ENCODE data around the gene BBS12. TPM values are rescaled to one million over a fixed set of nuclear protein-coding genes. Genes with fewer than 3 reads are reported as not detected.
"Not testable (repeated sequence)": the region's sequence is repeated elsewhere in the genome, so short reads cannot be mapped to it uniquely, and the experiment has no call there.

Gene BBS12
- total RNA-seq, 2 experiments from 2014 or later, result 1.8 to 3.2 TPM

GRCh38 chr4:122786920-122787319, 54.4 kb downstream of the BBS12 start:
- POLR2A ChIA-PET; H3K36me3 ChIP-seq (ENCODE audit: insufficient read depth, low read length): not testable (repeated sequence)

DNA sequence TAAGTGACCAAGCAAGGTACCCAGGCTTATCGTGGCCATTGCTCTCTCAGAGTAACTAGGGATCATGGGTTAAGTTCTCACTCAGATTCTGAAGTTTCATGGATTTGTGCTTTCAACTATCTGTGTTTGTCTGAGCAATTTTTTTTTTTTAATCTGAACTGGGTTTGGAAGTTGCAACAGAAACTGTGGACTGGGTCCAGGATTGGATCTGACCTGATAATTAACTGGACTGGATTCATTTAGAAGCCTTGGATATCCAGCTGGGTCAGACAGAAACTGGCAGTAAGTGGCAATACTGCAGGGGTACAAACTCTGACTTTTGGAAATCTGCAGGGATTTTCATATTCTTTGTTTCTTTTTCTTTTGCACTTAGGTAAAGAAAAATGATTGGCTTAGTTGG, 55.4 kb downstream of the BBS12 start:
- no TSS peak for BruUV-seq (replicated peaks)
- intact Hi-C loops (cut with micrococcal nuclease; ENCODE audit: unreplicated experiment), result no loop called here
- no peaks in the 10 kb centered on the region for H3K79me2 ChIP-seq (ENCODE audit: insufficient read depth, low read depth, low read length)
- DNase-seq (ENCODE audit: low spot score), result no peak
- H3K27ac ChIP-seq (ENCODE audit: low read depth, low read length, poor library complexity, severe bottlenecking), result no peak overlapping the region
- TF ChIP-seq, protein P1, sequence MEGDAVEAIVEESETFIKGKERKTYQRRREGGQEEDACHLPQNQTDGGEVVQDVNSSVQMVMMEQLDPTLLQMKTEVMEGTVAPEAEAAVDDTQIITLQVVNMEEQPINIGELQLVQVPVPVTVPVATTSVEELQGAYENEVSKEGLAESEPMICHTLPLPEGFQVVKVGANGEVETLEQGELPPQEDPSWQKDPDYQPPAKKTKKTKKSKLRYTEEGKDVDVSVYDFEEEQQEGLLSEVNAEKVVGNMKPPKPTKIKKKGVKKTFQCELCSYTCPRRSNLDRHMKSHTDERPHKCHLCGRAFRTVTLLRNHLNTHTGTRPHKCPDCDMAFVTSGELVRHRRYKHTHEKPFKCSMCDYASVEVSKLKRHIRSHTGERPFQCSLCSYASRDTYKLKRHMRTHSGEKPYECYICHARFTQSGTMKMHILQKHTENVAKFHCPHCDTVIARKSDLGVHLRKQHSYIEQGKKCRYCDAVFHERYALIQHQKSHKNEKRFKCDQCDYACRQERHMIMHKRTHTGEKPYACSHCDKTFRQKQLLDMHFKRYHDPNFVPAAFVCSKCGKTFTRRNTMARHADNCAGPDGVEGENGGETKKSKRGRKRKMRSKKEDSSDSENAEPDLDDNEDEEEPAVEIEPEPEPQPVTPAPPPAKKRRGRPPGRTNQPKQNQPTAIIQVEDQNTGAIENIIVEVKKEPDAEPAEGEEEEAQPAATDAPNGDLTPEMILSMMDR (conservative IDR thresholded peaks at IDR 0.05; ENCODE audit: low read length), result no peak
- no peak for TF ChIP-seq EZH2phosphoT487 (IDR thresholded peaks at IDR 0.05; ENCODE audit: borderline replicate concordance, low read depth, low read length)
- H3K9me2 ChIP-seq (ENCODE audit: insufficient read depth, low read length), result no peaks in the 10 kb centered on the region
- H3K4me2 ChIP-seq (ENCODE audit: low read length), result no peak overlapping the region
- H3K4me3 ChIP-seq (ENCODE audit: low read depth, low read length, poor library complexity, severe bottlenecking), result no peak overlapping the region
- H2AFZ ChIP-seq (ENCODE audit: low read length), result no peak overlapping the region
- ChIA-PET CTCF (ENCODE audit: unreplicated experiment) (no interaction called here), POLR2A (no interaction called here)
- no peaks in the 10 kb centered on the region for H4K20me1 ChIP-seq (ENCODE audit: insufficient read depth, low read length)
- no peaks in the 10 kb centered on the region for H3K9me3 ChIP-seq (ENCODE audit: low read length)
- H3K4me1 ChIP-seq (ENCODE audit: insufficient read depth, low read length, poor library complexity, severe bottlenecking), result no peaks in the 10 kb centered on the region
- H3K36me3 ChIP-seq (ENCODE audit: insufficient read depth, low read length), result no peaks in the 10 kb centered on the region

More at GRCh38 chr4:122786920-122787319, 54.4 kb downstream of the BBS12 start:
- H3K79me2 ChIP-seq (ENCODE audit: insufficient read depth, low read depth, low read length); H3K4me3 ChIP-seq (ENCODE audit: low read depth, low read length, poor library complexity, severe bottlenecking); H3K4me2 ChIP-seq (ENCODE audit: low read length); CTCF ChIA-PET (ENCODE audit: unreplicated experiment); H4K20me1 ChIP-seq (ENCODE audit: insufficient read depth, low read length); H3K4me1 ChIP-seq (ENCODE audit: insufficient read depth, low read length, poor library complexity, severe bottlenecking); H3K9me3 ChIP-seq (ENCODE audit: low read length); DNase-seq (ENCODE audit: low spot score); BruUV-seq (replicated peaks); H3K9me2 ChIP-seq (ENCODE audit: insufficient read depth, low read length); H3K27ac ChIP-seq (ENCODE audit: low read depth, low read length, poor library complexity, severe bottlenecking); intact Hi-C loops (cut with micrococcal nuclease; ENCODE audit: unreplicated experiment); H2AFZ ChIP-seq (ENCODE audit: low read length): not testable (repeated sequence)

DNA sequence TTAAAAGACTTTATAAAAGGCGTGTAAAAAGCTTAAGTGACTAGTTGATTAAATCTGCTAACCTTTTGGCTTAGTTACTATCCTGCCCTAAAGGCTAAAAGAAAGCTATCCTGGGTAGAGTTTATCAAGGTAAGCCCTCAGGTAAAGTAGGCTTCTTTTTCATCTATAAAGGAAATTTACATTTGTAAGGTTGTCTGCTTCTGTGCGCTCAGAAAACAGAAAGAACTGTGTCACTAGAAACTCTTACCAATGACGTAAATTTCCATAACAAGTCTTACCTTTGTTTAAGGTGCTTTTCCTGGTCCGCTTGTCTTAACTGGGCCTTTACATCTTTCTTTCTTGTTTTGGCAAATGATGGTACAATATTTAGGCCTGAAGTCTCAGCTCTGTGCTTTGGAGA, 56.4 kb downstream of the BBS12 start:
- ChIA-PET POLR2A (interaction anchor here (0.5 to 0.7 kb wide), 2 partner anchors 41 to 62 kb away, joined by 3 read pairs; no protein-coding TSS in a partner anchor), CTCF (ENCODE audit: unreplicated experiment) (no interaction called here)
- no peak overlapping the region for H2AFZ ChIP-seq (ENCODE audit: low read length)
- H3K36me3 ChIP-seq (ENCODE audit: insufficient read depth, low read length), result no peaks in the 10 kb centered on the region
- intact Hi-C loops (cut with micrococcal nuclease; ENCODE audit: unreplicated experiment), result no loop called here
- no peak overlapping the region for H3K27ac ChIP-seq (ENCODE audit: low read depth, low read length, poor library complexity, severe bottlenecking)
- no peaks in the 10 kb centered on the region for H4K20me1 ChIP-seq (ENCODE audit: insufficient read depth, low read length)
- no peaks in the 10 kb centered on the region for H3K9me3 ChIP-seq (ENCODE audit: low read length)
- TF ChIP-seq EZH2phosphoT487 (IDR thresholded peaks at IDR 0.05; ENCODE audit: borderline replicate concordance, low read depth, low read length), result no peak
- TF ChIP-seq, protein P1 (conservative IDR thresholded peaks at IDR 0.05; ENCODE audit: low read length), result no peak
- no peak for DNase-seq (ENCODE audit: low spot score)
- no peaks in the 10 kb centered on the region for H3K4me1 ChIP-seq (ENCODE audit: insufficient read depth, low read length, poor library complexity, severe bottlenecking)
- H3K4me2 ChIP-seq (ENCODE audit: low read length), result no peak overlapping the region
- no peak overlapping the region for H3K4me3 ChIP-seq (ENCODE audit: low read depth, low read length, poor library complexity, severe bottlenecking)
- H3K9me2 ChIP-seq (ENCODE audit: insufficient read depth, low read length), result no peaks in the 10 kb centered on the region
- no TSS peak for BruUV-seq (replicated peaks)
- H3K79me2 ChIP-seq (ENCODE audit: insufficient read depth, low read depth, low read length), result no peaks in the 10 kb centered on the region

Data from OCI-LY7 (cell line).